GM12878 (cell line): ENCODE measurements around the gene SLC19A2. TPM values are rescaled to one million over a fixed set of nuclear protein-coding genes. Genes with fewer than 3 reads are reported as not detected.

Experiments
- ATAC-seq: fragments of 200-7000 bp; cut with Tn5 transposase; 3 replicates; pipeline ENCODE4 v1.9.1; 2020; ENCODE audit warnings: mild to moderate bottlenecking, moderate library complexity
- BruUV-seq: library from RNA; stranded (reverse); fragments of 400-500 nt; replicated peaks from 2 replicates; lab custom pipeline; 2021; lab: Mats Ljungman, UMichigan
- CTCF ChIA-PET: fragments of 300-600 bp; sonication (Branson Sonifier 250); formaldehyde crosslinking; extraction: SDS; loops from one replicate; lab custom pipeline; 2021; ENCODE audit warnings: inconsistent platforms; lab: Yijun Ruan, JAX
- POLR2A ChIA-PET: fragments of 350-600 bp; formaldehyde crosslinking; extraction: SDS; loops from one replicate; lab custom pipeline; 2021; ENCODE audit warnings: inconsistent platforms; lab: Charles Lee
- RAD21 ChIA-PET: fragments of 300-600 bp; sonication (Branson Sonifier 250); formaldehyde crosslinking; loops from one replicate; lab custom pipeline; 2023; ENCODE audit warnings: antibody characterized with exemption; ENCODE audit not compliant: unreplicated experiment; lab: Charles Lee
- SMC1A ChIA-PET: fragments of 300-600 bp; sonication (Branson Sonifier 250); formaldehyde crosslinking; loops from one replicate; lab custom pipeline; 2023; ENCODE audit not compliant: unreplicated experiment, uncharacterized antibody; lab: Charles Lee
- DNase-seq: peaks from one replicate; pipeline ENCODE4 v3.0.0-alpha.2; 2011; ENCODE audit warnings: low read depth, low spot score
- FAIRE-seq: peaks from 3 replicates; lab custom pipeline; 2011; peaks lifted over from hg19 to GRCh38; lab: Jason Lieb, UNC
- H2AFZ ChIP-seq: 2 replicates; pipeline ENCODE4 v1.6.0; 2011; ENCODE audit warnings: low read depth, low read length, control low read depth; ENCODE audit not compliant: control insufficient read depth
- H3K27ac ChIP-seq: 2 replicates; pipeline ENCODE4 v1.5.1; 2011; ENCODE audit warnings: control low read depth; ENCODE audit not compliant: control insufficient read depth, insufficient read depth
- H3K27me3 ChIP-seq, 2 experiments: replicated peaks in 1 of 2; 2 replicates each; pipeline versions ENCODE4 v1.6.0 to v1.6.1; 2011; ENCODE audit warnings: low read length in 1 of 2; ENCODE audit not compliant: control insufficient read depth in 2 of 2, insufficient read depth in 2 of 2
- H3K36me3 ChIP-seq, 2 experiments: 2 replicates each; pipeline ENCODE4 v1.5.1; 2011; ENCODE audit warnings: low read length in 1 of 2; ENCODE audit not compliant: control insufficient read depth in 2 of 2, insufficient read depth in 2 of 2
- H3K4me1 ChIP-seq: 2 replicates; pipeline ENCODE4 v1.6.1; 2011; ENCODE audit warnings: mild to moderate bottlenecking, low read length, moderate library complexity, mixed read lengths; ENCODE audit not compliant: control insufficient read depth, insufficient read depth
- H3K4me2 ChIP-seq: 2 replicates; pipeline ENCODE4 v1.6.0; 2011; ENCODE audit warnings: control low read depth; ENCODE audit not compliant: control insufficient read depth, insufficient read depth
- H3K4me3 ChIP-seq: fragments of 200-600 bp; sonication (generic); 2 replicates; pipeline ENCODE4 v1.5.1; 2016
- H3K79me2 ChIP-seq: 2 replicates; pipeline ENCODE4 v1.6.0; 2011; ENCODE audit warnings: low read length; ENCODE audit not compliant: control insufficient read depth, insufficient read depth
- H3K9ac ChIP-seq: 2 replicates; pipeline ENCODE4 v1.8.0; 2011; ENCODE audit warnings: low read length, control low read depth, mixed read lengths; ENCODE audit not compliant: control insufficient read depth, insufficient read depth
- H3K9me3 ChIP-seq: replicated peaks from 3 replicates; pipeline ENCODE4 v1.5.1; 2011; ENCODE audit warnings: mild to moderate bottlenecking, low read length; ENCODE audit not compliant: control insufficient read depth, insufficient read depth
- H4K20me1 ChIP-seq: 2 replicates; pipeline ENCODE4 v1.6.0; 2011; ENCODE audit not compliant: control insufficient read depth, insufficient read depth
- CBFB ChIP-seq: IDR thresholded peaks from 2 replicates; pipeline ENCODE4 v1.6.1; 2016; ENCODE audit warnings: antibody characterized with exemption, low read depth
- CEBPB ChIP-seq, 2 experiments: fragments of 150-350 bp in 1 of 2; IDR thresholded peaks; 2 replicates each; pipeline ENCODE4 v1.6.1; 2012 to 2014; ENCODE audit warnings: low read depth in 2 of 2, low read length in 2 of 2, borderline replicate concordance in 1 of 2, inconsistent platforms in 1 of 2
- E4F1 ChIP-seq: fragments of 450-650 bp; IDR thresholded peaks from 2 replicates; pipeline ENCODE4 v1.6.1; 2018; ENCODE audit warnings: borderline replicate concordance, mild to moderate bottlenecking; ENCODE audit not compliant: partially characterized antibody
- HSF1 ChIP-seq: fragments of 150-350 bp; IDR thresholded peaks from 2 replicates; pipeline ENCODE4 v1.6.1; 2014; ENCODE audit warnings: mild to moderate bottlenecking, low read depth, low read length
- NKRF ChIP-seq: fragments of 450-650 bp; conservative IDR thresholded peaks from 2 replicates; pipeline ENCODE4 v1.6.1; 2017; ENCODE audit warnings: mild to moderate bottlenecking, moderate library complexity
- PRDM15 ChIP-seq: fragments of 450-650 bp; formaldehyde crosslinking; IDR thresholded peaks from 2 replicates; pipeline ENCODE4 v1.4.0; 2020; ENCODE audit warnings: mild to moderate bottlenecking, moderate library complexity
- SMAD1 ChIP-seq: fragments of 450-650 bp; IDR thresholded peaks from 2 replicates; pipeline ENCODE4 v1.6.1; 2018; ENCODE audit warnings: mild to moderate bottlenecking, low read depth; ENCODE audit not compliant: partially characterized antibody
- STAT3 ChIP-seq: IDR thresholded peaks from 2 replicates; pipeline ENCODE4 v1.6.1; 2011; ENCODE audit warnings: low read depth, low read length, improper control_type of control experiment
- TBL1XR1 ChIP-seq: IDR thresholded peaks from 2 replicates; pipeline ENCODE4 v1.6.1; 2012; ENCODE audit warnings: low read depth, low read length, improper control_type of control experiment
- TCF7 ChIP-seq: IDR thresholded peaks from 2 replicates; pipeline ENCODE4 v1.6.1; 2014; ENCODE audit warnings: antibody characterized with exemption, borderline replicate concordance
- WRNIP1 ChIP-seq: IDR thresholded peaks from 2 replicates; pipeline ENCODE4 v1.6.1; 2011; ENCODE audit warnings: low read depth, low read length, improper control_type of control experiment, borderline replicate concordance
- YBX1 ChIP-seq: fragments of 450-650 bp; IDR thresholded peaks from 2 replicates; pipeline ENCODE4 v1.6.1; 2016; ENCODE audit warnings: antibody characterized with exemption
- ZSCAN29 ChIP-seq: fragments of 450-650 bp; IDR thresholded peaks from 2 replicates; pipeline ENCODE4 v1.6.1; 2017; ENCODE audit warnings: mild to moderate bottlenecking, moderate library complexity
- WGBS: methylation state at CpG from one replicate; pipeline ENCODE4 v1.1.6; 2016; ENCODE audit warnings: low lambda C conversion rate; ENCODE audit not compliant: insufficient replicate concordance, insufficient coverage; ENCODE audit errors: missing lambda C conversion rate; 5-methylcytosine and 5-hydroxymethylcytosine counted together
- in situ Hi-C: fragments of 300-500 bp; cut with MboI; formaldehyde crosslinking; loops from 9 replicates; pipeline ENCODE4 v1.14.3; 2018; ENCODE audit warnings: mixed read lengths
- intact Hi-C: fragments of 100-400 bp; cut with micrococcal nuclease; formaldehyde crosslinking; loops from one replicate; pipeline ENCODE4 v1.14.2; 2022; ENCODE audit not compliant: unreplicated experiment
- polyA plus RNA-seq, 11 experiments: library from polyadenylated mRNA; depleted of rRNA in 4 of 11; unstranded in 6 of 11; stranded (reverse) in 5 of 11; fragments of >200 nt; fragmentation: Nextera tagmentation in 4 of 11; fragmentation: Illumina TruSeq in 1 of 11; extraction: Ambion mirVana in 4 of 11; extraction: Trizol in 1 of 11; gene quantifications; 1 replicate in 1 of 11; 2 replicates in 10 of 11; pipeline versions ENCODE4 v1.2.1 to v1.2.3, GENCODE V29; 2011 to 2016; ENCODE audit warnings: inconsistent platforms in 2 of 11, missing spikeins in 2 of 11, low read depth in 1 of 11
- total RNA-seq, 4 experiments: library from RNA; depleted of rRNA in 3 of 4; stranded (reverse); fragments of >200 nt in 3 of 4; fragmentation: Illumina TruSeq in 1 of 4; extraction: Trizol in 1 of 4; gene quantifications; 2 replicates each; pipeline versions ENCODE4 v1.2.1 to v1.2.3, GENCODE V29; 2013 to 2021

The SLC19A2 gene
- total and polyA plus RNA-seq, 10 of the 15 experiments (the other 5 are each of a cell fraction or from before 2014, with no cell fraction given): 1.2 to 7.8 (median 2.5) TPM

GRCh38 chr1:169493251-169493650, 7.5 kb upstream of the SLC19A2 start:
- H3K27ac ChIP-seq: no peak overlapping the region
- no peak for TF ChIP-seq TCF7
- TF ChIP-seq PRDM15 (CRISPR knock-in tag): no peak
- no peak for TF ChIP-seq NKRF
- TF ChIP-seq HSF1: no peak
- TF ChIP-seq STAT3: no peak
- no peak for TF ChIP-seq WRNIP1
- TF ChIP-seq CEBPB (IDR thresholded peaks at IDR 0.05; ENCODE audit: borderline replicate concordance in 1 of 2, low read depth in 2 of 2, low read length in 2 of 2): no peak
- TF ChIP-seq ZSCAN29: no peak
- TF ChIP-seq YBX1: no peak
- no peak for TF ChIP-seq TBL1XR1
- TF ChIP-seq E4F1: no peak
- no peak for TF ChIP-seq SMAD1
- no peak for TF ChIP-seq CBFB
- no TSS peak for BruUV-seq
- intact Hi-C loops: no loop called here
- ATAC-seq: no peak
- DNase-seq: no peak
- H3K4me2 ChIP-seq: no peak overlapping the region
- SMC1A ChIA-PET: interaction anchor here (1.5 kb wide), 1 partner anchor 15 kb away, joined by 3 read pairs; no protein-coding TSS in a partner anchor
- no peak for FAIRE-seq
- CTCF ChIA-PET: interaction anchor here (1.1 to 1.3 kb wide), 2 partner anchors 14 to 53 kb away, joined by 3 read pairs; no protein-coding TSS in a partner anchor
- H3K79me2 ChIP-seq: no peaks in the 10 kb centered on the region
- RAD21 ChIA-PET: interaction anchor here (1.7 kb wide), 1 partner anchor 109 kb away, joined by 3 read pairs; no protein-coding TSS in a partner anchor
- H2AFZ ChIP-seq: no peak overlapping the region
- H3K36me3 ChIP-seq: no peaks in the 10 kb centered on the region
- POLR2A ChIA-PET: no interaction called here
- 88% methylated on average over 1 of the region's 1 CpG for WGBS
- peaks cover 6% of the 10 kb centered on the region; the same call in 1 of the 2 replicates for H3K4me1 ChIP-seq
- H4K20me1 ChIP-seq: no peaks in the 10 kb centered on the region
- no peaks in the 10 kb centered on the region for H3K27me3 ChIP-seq
- no peak overlapping the region for H3K4me3 ChIP-seq
- no peaks in the 10 kb centered on the region; the same call in 2 of the 3 replicates for H3K9me3 ChIP-seq
- no peak overlapping the region for H3K9ac ChIP-seq
- in situ Hi-C loops: no loop called here
